ENCODE data around the gene RMND1.

The RMND1 gene

GRCh38 chr6:151443454-151443853, 8.5 kb downstream of the RMND1 start:
- FAIRE-seq (no peak), DNase-seq (ENCODE audit: insufficient read length, low spot score) (no peak)

GRCh38 chr6:151442371-151442770, 9.6 kb downstream of the RMND1 start:
- FAIRE-seq: no peak
- no peak for TF ChIP-seq SPI1 (IDR thresholded peaks at IDR 0.05; ENCODE audit: low read depth, low read length)
- no peak for TF ChIP-seq PAX5 (IDR thresholded peaks at IDR 0.05; ENCODE audit: insufficient read depth, low read length, severe bottlenecking)
- TF ChIP-seq TAF1 (IDR thresholded peaks at IDR 0.05; ENCODE audit: low read depth, low read length): no peak
- DNase-seq (ENCODE audit: insufficient read length, low spot score): no peak

More at GRCh38 chr6:151443454-151443853, 8.5 kb downstream of the RMND1 start:
- no peak for TF ChIP-seq POU2F2 (IDR thresholded peaks at IDR 0.05; ENCODE audit: low read depth, low read length)
- no peak for TF ChIP-seq SPI1 (IDR thresholded peaks at IDR 0.05; ENCODE audit: low read depth, low read length)
- no peak for TF ChIP-seq PAX5 (IDR thresholded peaks at IDR 0.05; ENCODE audit: insufficient read depth, low read length, severe bottlenecking)
- TF ChIP-seq TAF1 (IDR thresholded peaks at IDR 0.05; ENCODE audit: low read depth, low read length): no peak
- no peak for TF ChIP-seq POLR2A (IDR thresholded peaks at IDR 0.05; ENCODE audit: low read depth, low read length)
- TF ChIP-seq POLR2AphosphoS5 (IDR thresholded peaks at IDR 0.05; ENCODE audit: low read depth, low read length): no peak

- FAIRE-seq: no peak
These were observed 10.3 kb downstream of the RMND1 start for GRCh38 chr6:151441390-151442166.

GRCh38 chr6:151440930-151441329, 11.0 kb downstream of the RMND1 start:
- no peak for FAIRE-seq

More at GRCh38 chr6:151441390-151442166, 10.3 kb downstream of the RMND1 start:
- no peak for TF ChIP-seq SPI1 (IDR thresholded peaks at IDR 0.05; ENCODE audit: low read depth, low read length)
- TF ChIP-seq POLR2AphosphoS5 (IDR thresholded peaks at IDR 0.05; ENCODE audit: low read depth, low read length): no peak
- no peak for TF ChIP-seq PAX5 (IDR thresholded peaks at IDR 0.05; ENCODE audit: insufficient read depth, low read length, severe bottlenecking)
- no peak for TF ChIP-seq POLR2A (IDR thresholded peaks at IDR 0.05; ENCODE audit: low read depth, low read length)
- no peak for TF ChIP-seq TAF1 (IDR thresholded peaks at IDR 0.05; ENCODE audit: low read depth, low read length)
- DNase-seq (ENCODE audit: insufficient read length, low spot score): no peak

GRCh38 chr6:151440498-151440897, 11.4 kb downstream of the RMND1 start:
- TF ChIP-seq SPI1 (IDR thresholded peaks at IDR 0.05; ENCODE audit: low read depth, low read length) (no peak), POU2F2 (IDR thresholded peaks at IDR 0.05; ENCODE audit: low read depth, low read length) (no peak), TAF1 (IDR thresholded peaks at IDR 0.05; ENCODE audit: low read depth, low read length) (no peak), POLR2AphosphoS5 (IDR thresholded peaks at IDR 0.05; ENCODE audit: low read depth, low read length) (no peak), POLR2A (IDR thresholded peaks at IDR 0.05; ENCODE audit: low read depth, low read length) (no peak), PAX5 (IDR thresholded peaks at IDR 0.05; ENCODE audit: insufficient read depth, low read length, severe bottlenecking) (no peak)
- FAIRE-seq (no peak), DNase-seq (ENCODE audit: insufficient read length, low spot score) (no peak)

More at GRCh38 chr6:151440930-151441329, 11.0 kb downstream of the RMND1 start:
- DNase-seq (ENCODE audit: insufficient read length, low spot score): no peak
- TF ChIP-seq POLR2AphosphoS5 (IDR thresholded peaks at IDR 0.05; ENCODE audit: low read depth, low read length): no peak

GRCh38 chr6:151437401-151437800, 14.5 kb downstream of the RMND1 start:
- DNase-seq (ENCODE audit: insufficient read length, low spot score): no peak

GRCh38 chr6:151436802-151437201, 15.1 kb downstream of the RMND1 start:
- no peak for FAIRE-seq
- TF ChIP-seq POLR2AphosphoS5 (IDR thresholded peaks at IDR 0.05; ENCODE audit: low read depth, low read length) (no peak), PAX5 (IDR thresholded peaks at IDR 0.05; ENCODE audit: insufficient read depth, low read length, severe bottlenecking) (no peak), SPI1 (IDR thresholded peaks at IDR 0.05; ENCODE audit: low read depth, low read length) (no peak), POLR2A (IDR thresholded peaks at IDR 0.05; ENCODE audit: low read depth, low read length) (no peak), TAF1 (IDR thresholded peaks at IDR 0.05; ENCODE audit: low read depth, low read length) (no peak), POU2F2 (IDR thresholded peaks at IDR 0.05; ENCODE audit: low read depth, low read length) (no peak)
- no peak for DNase-seq (ENCODE audit: insufficient read length, low spot score)

More at GRCh38 chr6:151437401-151437800, 14.5 kb downstream of the RMND1 start:
- FAIRE-seq: no peak
- TF ChIP-seq POLR2A (IDR thresholded peaks at IDR 0.05; ENCODE audit: low read depth, low read length): no peak

GRCh38 chr6:151436300-151436699, 15.6 kb downstream of the RMND1 start:
- no peak for FAIRE-seq
- DNase-seq (ENCODE audit: insufficient read length, low spot score): no peak
- TF ChIP-seq PAX5 (IDR thresholded peaks at IDR 0.05; ENCODE audit: insufficient read depth, low read length, severe bottlenecking) (no peak), SPI1 (IDR thresholded peaks at IDR 0.05; ENCODE audit: low read depth, low read length) (no peak), POLR2A (IDR thresholded peaks at IDR 0.05; ENCODE audit: low read depth, low read length) (no peak), TAF1 (IDR thresholded peaks at IDR 0.05; ENCODE audit: low read depth, low read length) (no peak), POLR2AphosphoS5 (IDR thresholded peaks at IDR 0.05; ENCODE audit: low read depth, low read length) (no peak), POU2F2 (IDR thresholded peaks at IDR 0.05; ENCODE audit: low read depth, low read length) (no peak)

- TF ChIP-seq POU2F2 (IDR thresholded peaks at IDR 0.05; ENCODE audit: low read depth, low read length) (no peak), TAF1 (IDR thresholded peaks at IDR 0.05; ENCODE audit: low read depth, low read length) (no peak), SPI1 (IDR thresholded peaks at IDR 0.05; ENCODE audit: low read depth, low read length) (no peak), POLR2AphosphoS5 (IDR thresholded peaks at IDR 0.05; ENCODE audit: low read depth, low read length) (no peak), PAX5 (IDR thresholded peaks at IDR 0.05; ENCODE audit: insufficient read depth, low read length, severe bottlenecking) (no peak), POLR2A (IDR thresholded peaks at IDR 0.05; ENCODE audit: low read depth, low read length) (no peak)
- DNase-seq (ENCODE audit: insufficient read length, low spot score) (no peak), FAIRE-seq (peak; percentile 20)
These were observed 17.6 kb downstream of the RMND1 start for GRCh38 chr6:151434369-151434768.

- DNase-seq (ENCODE audit: insufficient read length, low spot score) (no peak), FAIRE-seq (no peak)
- no peak for TF ChIP-seq POLR2A (IDR thresholded peaks at IDR 0.05; ENCODE audit: low read depth, low read length)
- no peak for TF ChIP-seq SPI1 (IDR thresholded peaks at IDR 0.05; ENCODE audit: low read depth, low read length)
- no peak for TF ChIP-seq POLR2AphosphoS5 (IDR thresholded peaks at IDR 0.05; ENCODE audit: low read depth, low read length)
These were observed 19.3 kb downstream of the RMND1 start for GRCh38 chr6:151432651-151433050.

Data from GM12891 (cell line).